Breast epithelium (tissue), 4 donors: ENCODE data around the gene ANKRD13D. TPM values are rescaled to one million over a fixed set of nuclear protein-coding genes. Genes with fewer than 3 reads are reported as not detected.

Experiments
- DNase-seq, 2 donors: peaks; one replicate each; pipeline ENCODE4 v3.0.0-alpha.2; 2019; ENCODE audit warnings: low spot score in 2 of 2
- H3K27ac ChIP-seq, 2 donors: fragments of 200-600 bp; sonication (generic) in 1 of 2; one replicate each; pipeline ENCODE4 v1.5.1; 2016 to 2019; ENCODE audit warnings: mild to moderate bottlenecking in 1 of 2
- H3K27me3 ChIP-seq, 2 donors: fragments of 200-600 bp; sonication (generic) in 1 of 2; one replicate each; pipeline versions ENCODE4 v1.5.1 to v1.6.0; 2017 to 2019; ENCODE audit warnings: control low read depth in 1 of 2, mild to moderate bottlenecking in 1 of 2
- H3K36me3 ChIP-seq: fragments of 200-600 bp; one replicate; pipeline ENCODE4 v1.5.1; 2019
- H3K4me1 ChIP-seq, 2 donors: fragments of 200-600 bp; sonication (generic); one replicate each; pipeline ENCODE4 v1.5.1; 2016 to 2019; ENCODE audit warnings: control low read depth in 1 of 2
- H3K4me3 ChIP-seq, 3 donors: fragments of 200-600 bp; sonication (generic); 1 replicate in 2 of 3; 2 replicates in 1 of 3; pipeline ENCODE4 v1.5.1; 2016 to 2019; ENCODE audit warnings: mild to moderate bottlenecking in 3 of 3, moderate library complexity in 2 of 3
- H3K9me3 ChIP-seq, 2 donors: fragments of 200-600 bp; sonication (generic) in 1 of 2; one replicate each; pipeline ENCODE4 v1.5.1; 2016 to 2019; ENCODE audit warnings: control low read depth in 1 of 2
- POLR2A ChIP-seq: fragments of 450-650 bp; IDR thresholded peaks from one replicate; pipeline ENCODE4 v1.6.1; 2016; ENCODE audit warnings: antibody characterized with exemption, mild to moderate bottlenecking, moderate library complexity
- POLR2AphosphoS5 ChIP-seq, 3 donors: sonication (generic); formaldehyde crosslinking; IDR thresholded peaks; one replicate each; pipeline ENCODE4 v1.6.1; 2017; ENCODE audit warnings: antibody characterized with exemption in 3 of 3
- intact Hi-C: fragments of 100-400 bp; cut with DNase I; formaldehyde crosslinking; loops from one replicate; pipeline ENCODE4 v1.15.1; 2023; ENCODE audit warnings: low total_unique reads
- total RNA-seq, 3 donors: library from RNA; depleted of rRNA; stranded (reverse); fragments of >200 nt; gene quantifications; one replicate each; pipeline ENCODE4 v1.1.0, GENCODE V29; 2016
- TF ChIP-seq, protein P1 (sequence below), 3 donors: fragments of 450-650 bp; IDR thresholded peaks; one replicate each; pipeline ENCODE4 v1.5.1; 2016 to 2017; ENCODE audit warnings: antibody characterized with exemption in 3 of 3, mild to moderate bottlenecking in 3 of 3, moderate library complexity in 3 of 3

Gene ANKRD13D
- total RNA-seq, 3 donors from 2014 or later, result 23.7 to 51.8 (median 40.7) TPM

DNA sequence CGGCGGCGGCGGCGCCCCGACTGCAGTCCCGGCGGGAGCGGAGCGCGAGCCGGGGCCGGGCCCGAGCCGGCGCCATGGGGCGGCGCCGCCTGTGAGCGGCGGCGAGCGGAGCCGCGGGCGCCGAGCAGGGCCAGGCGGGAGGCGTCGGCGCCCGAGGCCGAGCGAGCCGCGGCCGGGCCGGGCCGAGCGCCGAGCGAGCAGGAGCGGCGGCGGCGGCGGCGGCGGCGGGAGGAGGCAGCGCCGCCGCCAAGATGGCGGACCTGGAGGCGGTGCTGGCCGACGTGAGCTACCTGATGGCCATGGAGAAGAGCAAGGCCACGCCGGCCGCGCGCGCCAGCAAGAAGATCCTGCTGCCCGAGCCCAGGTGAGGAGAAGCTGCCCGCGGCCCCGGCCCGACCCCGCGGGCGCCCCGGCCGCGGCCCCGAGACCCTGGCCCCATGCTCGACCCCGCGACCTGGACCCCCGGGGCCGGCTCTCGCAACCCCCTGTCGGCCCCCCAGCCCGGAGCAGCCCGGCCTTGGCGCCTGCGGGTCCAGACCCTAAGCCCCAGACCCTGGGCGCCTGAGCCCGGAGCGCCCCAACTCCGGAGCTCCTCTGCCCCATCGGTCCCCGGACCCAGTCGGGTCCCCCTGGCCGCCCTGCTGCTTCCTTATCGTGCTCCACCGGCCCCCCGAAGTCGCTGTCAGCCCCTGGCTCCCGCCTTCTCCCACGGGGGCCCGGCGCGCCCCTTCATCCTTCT is 22.5 kb upstream of the ANKRD13D start, which contains the start of gene GRK2:
GRK2 (plus strand) TSS at position 25 of the 739 bp plus-strand sequence; CDS start at position 252, 227 bp downstream.
- H3K4me3 ChIP-seq, result peak within 1 kb of the TSS; percentile 94 to 99 (median 96)
- no peaks in the 10 kb centered on the region for H3K27me3 ChIP-seq
- no peak for DNase-seq
- peak within 1 kb of the TSS; percentile 86 to 92 for H3K27ac ChIP-seq
- TF ChIP-seq POLR2A (no peak), POLR2AphosphoS5 (IDR thresholded peaks at IDR 0.05) (no peak)
- TF ChIP-seq, protein P1, sequence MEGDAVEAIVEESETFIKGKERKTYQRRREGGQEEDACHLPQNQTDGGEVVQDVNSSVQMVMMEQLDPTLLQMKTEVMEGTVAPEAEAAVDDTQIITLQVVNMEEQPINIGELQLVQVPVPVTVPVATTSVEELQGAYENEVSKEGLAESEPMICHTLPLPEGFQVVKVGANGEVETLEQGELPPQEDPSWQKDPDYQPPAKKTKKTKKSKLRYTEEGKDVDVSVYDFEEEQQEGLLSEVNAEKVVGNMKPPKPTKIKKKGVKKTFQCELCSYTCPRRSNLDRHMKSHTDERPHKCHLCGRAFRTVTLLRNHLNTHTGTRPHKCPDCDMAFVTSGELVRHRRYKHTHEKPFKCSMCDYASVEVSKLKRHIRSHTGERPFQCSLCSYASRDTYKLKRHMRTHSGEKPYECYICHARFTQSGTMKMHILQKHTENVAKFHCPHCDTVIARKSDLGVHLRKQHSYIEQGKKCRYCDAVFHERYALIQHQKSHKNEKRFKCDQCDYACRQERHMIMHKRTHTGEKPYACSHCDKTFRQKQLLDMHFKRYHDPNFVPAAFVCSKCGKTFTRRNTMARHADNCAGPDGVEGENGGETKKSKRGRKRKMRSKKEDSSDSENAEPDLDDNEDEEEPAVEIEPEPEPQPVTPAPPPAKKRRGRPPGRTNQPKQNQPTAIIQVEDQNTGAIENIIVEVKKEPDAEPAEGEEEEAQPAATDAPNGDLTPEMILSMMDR (IDR thresholded peaks at IDR 0.05), result no peak
- no peaks in the 10 kb centered on the region for H3K36me3 ChIP-seq
- intact Hi-C loops, result no loop called here
- H3K9me3 ChIP-seq, result no peaks in the 10 kb centered on the region
- H3K4me1 ChIP-seq, result peaks cover 19 to 55% of the 10 kb centered on the region in 2 donors

DNA sequence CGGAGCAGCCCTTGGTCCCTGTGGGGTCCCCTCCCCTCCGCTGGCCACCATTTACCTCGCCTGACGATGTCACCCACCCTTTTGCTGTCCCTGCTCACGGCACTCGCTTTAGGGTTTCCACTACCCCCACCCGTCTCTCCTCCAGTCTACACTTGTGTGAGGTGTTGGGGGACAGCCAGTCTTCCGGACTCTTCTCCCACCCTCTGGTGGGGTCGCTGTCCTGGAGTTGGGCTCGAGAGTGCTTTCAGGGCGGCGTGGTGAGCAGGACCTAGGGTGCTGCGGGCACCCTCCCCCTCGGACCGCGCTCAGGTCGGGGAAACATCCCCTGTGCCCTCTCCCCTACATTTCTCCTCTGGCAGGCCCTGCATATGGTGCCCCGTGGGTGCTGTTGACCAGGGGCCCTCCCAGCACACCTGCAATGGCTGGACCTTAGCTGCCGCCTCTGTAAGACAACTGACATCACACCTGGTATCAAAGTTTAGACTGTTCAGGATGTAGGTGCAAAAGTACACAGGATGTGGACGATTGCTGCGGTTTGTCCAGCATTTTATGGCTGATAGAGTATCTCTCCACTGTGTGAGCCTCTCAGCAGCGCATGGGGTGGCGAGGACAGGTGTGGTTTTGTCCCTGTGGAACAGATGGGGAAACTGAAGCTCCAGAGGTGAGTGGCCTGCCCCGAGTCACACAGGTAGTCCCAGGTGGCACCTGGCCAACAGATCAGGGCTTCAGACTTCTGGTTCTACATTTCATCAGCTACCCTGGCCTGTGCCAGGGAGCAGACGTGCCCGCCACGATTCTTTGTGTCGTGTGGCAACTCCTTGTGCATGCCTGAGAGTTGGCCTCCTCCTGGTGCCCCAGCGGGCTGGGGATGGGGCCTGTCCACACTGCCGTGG is 21.7 kb upstream of the ANKRD13D start:
- Histone ChIP-seq H3K36me3 (no peaks in the 10 kb centered on the region), H3K27me3 (no peaks in the 10 kb centered on the region), H3K9me3 (no peaks in the 10 kb centered on the region), H3K4me3 (peak overlapping the region; percentile 94 to 99 (median 96)), H3K4me1 (peaks cover 23 to 55% of the 10 kb centered on the region in 2 donors), H3K27ac (peak overlapping the region; percentile 86 to 92)
- DNase-seq, result no peak
- TF ChIP-seq POLR2A, result no peak
- TF ChIP-seq POLR2AphosphoS5 (IDR thresholded peaks at IDR 0.05), result no peak
- intact Hi-C loops, result loop anchor here (2.0 kb wide), 1 partner anchor 57 kb away; no protein-coding TSS in a partner anchor

DNA sequence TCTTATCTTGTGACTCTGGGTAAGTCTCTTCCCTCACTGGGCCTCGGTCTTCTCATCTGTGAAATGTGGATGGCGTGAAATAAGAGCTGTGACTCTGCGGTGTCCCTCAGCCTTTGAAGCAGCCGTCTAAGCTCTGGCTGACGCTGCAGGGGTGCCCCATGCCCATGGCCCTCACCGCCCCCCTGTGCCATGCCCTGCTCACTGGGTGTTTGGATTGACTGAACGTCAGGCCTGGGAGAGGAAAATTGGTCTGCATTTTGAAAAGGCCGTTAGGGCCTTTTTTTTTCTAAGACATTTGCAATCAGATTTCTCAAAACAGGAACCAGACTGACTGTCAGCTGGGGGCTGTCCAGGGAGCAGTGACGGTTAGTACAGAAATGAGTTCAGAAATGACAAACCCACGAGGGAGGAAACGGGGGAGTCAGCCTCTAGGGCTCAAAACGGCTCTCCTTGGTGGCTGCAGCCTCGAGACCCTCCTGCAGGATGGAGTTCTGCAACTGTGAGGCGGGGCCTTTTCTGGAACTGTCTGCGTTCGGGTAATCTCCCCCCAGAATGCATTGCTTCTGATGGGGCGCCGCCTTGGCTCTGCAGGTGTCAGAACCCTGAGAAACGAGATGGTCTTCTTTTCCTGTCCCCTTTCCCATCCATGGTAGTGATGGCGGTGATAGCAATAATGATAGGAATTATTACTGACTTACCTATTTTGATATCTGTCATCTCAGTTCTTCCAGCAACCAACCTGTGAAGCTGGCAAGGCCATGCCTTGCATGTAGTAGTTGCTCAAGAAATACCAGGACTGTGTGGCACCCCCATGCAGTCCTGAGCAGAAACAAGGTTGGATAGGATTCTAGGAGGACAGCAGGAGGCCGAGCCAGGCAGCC is 20.8 kb upstream of the ANKRD13D start:
- Histone ChIP-seq H3K9me3 (no peaks in the 10 kb centered on the region), H3K27me3 (no peaks in the 10 kb centered on the region), H3K36me3 (no peaks in the 10 kb centered on the region), H3K4me1 (peaks cover 29 to 55% of the 10 kb centered on the region in 2 donors), H3K27ac (peak overlapping the region; percentile 86 to 92), H3K4me3 (peak overlapping the region; percentile 94 to 99 (median 96))
- DNase-seq, result no peak
- intact Hi-C loops, result loop anchor here (2.0 kb wide), 1 partner anchor 56 kb away; no protein-coding TSS in a partner anchor
- TF ChIP-seq POLR2A (no peak), POLR2AphosphoS5 (IDR thresholded peaks at IDR 0.05) (no peak)
- TF ChIP-seq, protein P1 (IDR thresholded peaks at IDR 0.05), result no peak

DNA sequence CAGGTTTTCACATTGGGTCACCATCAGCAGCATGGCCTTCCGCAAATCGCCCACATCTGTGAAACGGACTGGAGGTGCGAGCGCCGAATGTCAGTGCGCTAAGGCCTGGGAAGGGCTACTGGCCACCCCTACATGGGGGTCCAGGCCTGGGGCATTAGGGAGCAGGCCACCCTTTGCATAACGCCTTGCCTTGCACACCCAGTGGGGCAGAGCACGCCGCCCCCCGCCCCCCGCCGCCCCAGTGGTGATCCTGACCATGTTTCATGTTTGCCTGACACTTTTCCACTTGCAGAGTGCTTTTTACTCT is 20.2 kb upstream of the ANKRD13D start:
- Histone ChIP-seq H3K9me3 (no peaks in the 10 kb centered on the region), H3K27ac (peak overlapping the region; percentile 74 to 92), H3K36me3 (no peaks in the 10 kb centered on the region), H3K27me3 (no peaks in the 10 kb centered on the region), H3K4me1 (peaks cover 34 to 58% of the 10 kb centered on the region in 2 donors), H3K4me3 (peak overlapping the region; percentile 5 to 99 (median 7))
- DNase-seq, result no peak
- intact Hi-C loops, result loop anchor here (2.0 kb wide), 1 partner anchor 56 kb away; no protein-coding TSS in a partner anchor
- TF ChIP-seq, protein P1 (IDR thresholded peaks at IDR 0.05), result no peak
- no peak for TF ChIP-seq POLR2AphosphoS5 (IDR thresholded peaks at IDR 0.05)
- TF ChIP-seq POLR2A, result no peak
